Common myeloid progenitor, CD34-positive (primary cell): Measurements from ENCODE around the gene UQCC2.

ENCODE experiments used
- CTCF ChIA-PET: fragments of 350-600 bp; sonication (Branson Sonifier 250); formaldehyde crosslinking; loops from one replicate; lab custom pipeline; 2021; ENCODE audit warnings: antibody characterized with exemption; lab: Charles Lee
- POLR2A ChIA-PET: fragments of 350-600 bp; sonication (Branson Sonifier 250); formaldehyde crosslinking; loops from one replicate; lab custom pipeline; 2021; ENCODE audit warnings: antibody characterized with exemption; lab: Charles Lee
- DNase-seq, 3 donors: peaks; one replicate each; pipeline versions ENCODE4 v3.0.0 to v3.0.0-alpha.2; 2013
- H3K27ac ChIP-seq, 2 experiments: 1 replicate in 1 of 2; 2 replicates in 1 of 2; pipeline ENCODE4 v1.7.0; 2013; ENCODE audit warnings: inconsistent platforms in 2 of 2, low read length in 2 of 2, mild to moderate bottlenecking in 2 of 2, low read depth in 1 of 2, moderate library complexity in 1 of 2; ENCODE audit not compliant: severe bottlenecking in 2 of 2, insufficient read depth in 1 of 2, poor library complexity in 1 of 2
- H3K27me3 ChIP-seq, 5 experiments: replicated peaks in 2 of 5; 1 replicate in 3 of 5; 2 replicates in 2 of 5; pipeline versions ENCODE4 v1.6.1 to v1.7.0; 2013; ENCODE audit warnings: low read length in 4 of 5, mild to moderate bottlenecking in 2 of 5, moderate library complexity in 2 of 5, inconsistent platforms in 1 of 5; ENCODE audit not compliant: insufficient read depth in 5 of 5, control insufficient read depth in 4 of 5
- H3K36me3 ChIP-seq, 4 experiments: 1 replicate in 2 of 4; 2 replicates in 2 of 4; pipeline versions ENCODE4 v1.6.1 to v1.7.0; 2013; ENCODE audit warnings: low read length in 3 of 4, control low read depth in 1 of 4, mild to moderate bottlenecking in 1 of 4; ENCODE audit not compliant: control insufficient read depth in 4 of 4, insufficient read depth in 4 of 4
- H3K4me1 ChIP-seq, 4 experiments: 1 replicate in 3 of 4; 2 replicates in 1 of 4; pipeline versions ENCODE4 v1.6.1 to v1.7.1; 2013; ENCODE audit warnings: low read length in 3 of 4, mild to moderate bottlenecking in 3 of 4, control low read depth in 1 of 4, inconsistent platforms in 1 of 4, moderate library complexity in 1 of 4; ENCODE audit not compliant: control insufficient read depth in 4 of 4, insufficient read depth in 4 of 4; ENCODE audit errors: control extremely low read depth in 1 of 4
- H3K4me3 ChIP-seq, 7 experiments: 1 replicate in 4 of 7; 2 replicates in 3 of 7; pipeline versions ENCODE4 v1.5.1 to v1.7.0; 2013; ENCODE audit warnings: mild to moderate bottlenecking in 7 of 7, low read length in 6 of 7, moderate library complexity in 6 of 7, inconsistent platforms in 2 of 7, low read depth in 2 of 7, control low read depth in 1 of 7; ENCODE audit not compliant: insufficient read depth in 4 of 7, control insufficient read depth in 1 of 7; ENCODE audit errors: extremely low read depth in 1 of 7
- H3K9me3 ChIP-seq, 5 experiments: 1 replicate in 4 of 5; 2 replicates in 1 of 5; pipeline versions ENCODE4 v1.6.1 to v1.7.1; 2013; ENCODE audit warnings: low read length in 4 of 5, mild to moderate bottlenecking in 2 of 5, inconsistent platforms in 1 of 5, low read depth in 1 of 5, moderate library complexity in 1 of 5; ENCODE audit not compliant: control insufficient read depth in 4 of 5, insufficient read depth in 2 of 5; ENCODE audit errors: control extremely low read depth in 1 of 5
- WGBS: methylation state at CpG from one replicate; pipeline ENCODE4 v1.1.5; 2013; ENCODE audit not compliant: insufficient coverage; 5-methylcytosine and 5-hydroxymethylcytosine counted together

Gene UQCC2

GRCh38 chr6:33748841-33749240, 37.3 kb upstream of the UQCC2 start:
- peaks cover 0 to 4% (median 0%) of the 10 kb centered on the region in 5 experiments for H3K27me3 ChIP-seq
- H3K9me3 ChIP-seq, result no peaks in the 10 kb centered on the region
- H3K4me1 ChIP-seq, result peaks cover 0 to 5% (median 0%) of the 10 kb centered on the region in 4 experiments
- H3K36me3 ChIP-seq, result no peaks in the 10 kb centered on the region
- H3K4me3 ChIP-seq, result no peak overlapping the region
- 100% methylated on average over 3 of the region's 4 CpGs for WGBS
- ChIA-PET POLR2A (interaction anchor here (0.6 kb wide), 1 partner anchor 167 kb away, joined by 3 read pairs; no protein-coding TSS in a partner anchor), CTCF (interaction anchor here (0.8 to 1.5 kb wide), 2 partner anchors 10 to 12 kb away, joined by 3 read pairs; no protein-coding TSS in a partner anchor)
- no peak overlapping the region for H3K27ac ChIP-seq
- no peak for DNase-seq

GRCh38 chr6:33747823-33748222, 36.3 kb upstream of the UQCC2 start:
- Histone ChIP-seq H3K36me3 (no peaks in the 10 kb centered on the region), H3K4me3 (no peak overlapping the region), H3K9me3 (no peaks in the 10 kb centered on the region), H3K27ac (no peak overlapping the region), H3K4me1 (peaks cover 0 to 5% (median 0%) of the 10 kb centered on the region in 4 experiments), H3K27me3 (peaks cover 0 to 15% (median 0%) of the 10 kb centered on the region in 5 experiments)
- WGBS, result 95% methylated on average over 4 of the region's 5 CpGs
- no peak for DNase-seq
- POLR2A ChIA-PET, result no interaction called here
- CTCF ChIA-PET, result interaction anchor here (0.7 to 6.1 kb wide), 3 partner anchors 14 to 23 kb away, joined by 3 to 44 read pairs (median 6); no protein-coding TSS in a partner anchor

GRCh38 chr6:33746651-33747100, 35.2 kb upstream of the UQCC2 start, which contains the start of gene IP6K3:
Gene IP6K3 (minus strand): TSS chr6:33746905. CDS start chr6:33735476, 11,429 bp downstream.
- no peak within 1 kb of the TSS for H3K27ac ChIP-seq
- H3K9me3 ChIP-seq, result no peaks in the 10 kb centered on the region
- CTCF ChIA-PET, result interaction anchor here (0.6 to 6.1 kb wide), 8 partner anchors 12 to 408 kb away, joined by 3 to 44 read pairs (median 4); no protein-coding TSS in a partner anchor
- WGBS, result 75% methylated on average over 10 of the region's 10 CpGs
- no peak for DNase-seq
- peaks cover 0 to 5% (median 0%) of the 10 kb centered on the region in 4 experiments for H3K4me1 ChIP-seq
- H3K4me3 ChIP-seq, result no peak within 1 kb of the TSS
- H3K27me3 ChIP-seq, result peaks cover 0 to 22% (median 0%) of the 10 kb centered on the region in 5 experiments
- no peaks in the 10 kb centered on the region for H3K36me3 ChIP-seq
- POLR2A ChIA-PET, result no interaction called here

DNA sequence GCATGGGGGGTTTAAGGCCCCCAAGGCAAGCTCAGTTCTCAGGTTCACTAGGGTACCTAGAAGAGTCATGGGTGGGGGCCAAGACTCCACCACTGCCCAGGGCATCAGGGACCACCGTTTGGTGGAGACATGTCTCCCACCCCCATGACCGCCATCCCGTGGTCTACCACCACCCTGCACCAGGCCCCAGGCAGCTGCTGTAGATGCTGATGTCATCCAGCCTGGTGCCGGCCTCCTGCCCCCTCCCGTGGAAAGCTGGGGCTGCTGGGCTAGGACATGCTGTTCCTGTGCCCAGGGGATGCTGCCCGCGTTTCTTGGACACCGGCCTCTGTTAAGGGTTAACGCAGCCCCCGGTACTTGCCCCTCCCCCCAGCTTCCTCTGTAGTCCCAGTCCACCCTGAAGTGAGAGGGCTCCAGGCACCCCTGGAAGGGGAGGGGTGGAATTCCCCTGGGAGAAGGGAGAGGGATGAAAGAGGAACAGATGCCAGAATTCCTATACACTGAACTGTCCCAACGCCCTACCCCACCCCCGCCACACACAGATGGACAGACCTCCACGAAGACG, 34.6 kb upstream of the UQCC2 start:
- H3K4me1 ChIP-seq, result peaks cover 0 to 5% (median 0%) of the 10 kb centered on the region in 4 experiments
- H3K27me3 ChIP-seq, result peaks cover 0 to 22% (median 0%) of the 10 kb centered on the region in 5 experiments
- no peak overlapping the region for H3K27ac ChIP-seq
- POLR2A ChIA-PET, result no interaction called here
- DNase-seq, result peak; percentile 10 to 65 (median 55)
- CTCF ChIA-PET, result interaction anchor here (0.6 to 6.1 kb wide), 11 partner anchors 11 to 408 kb away, joined by 3 to 44 read pairs (median 4); partner anchors contain the start of gene UQCC2
- H3K4me3 ChIP-seq, result no peak overlapping the region
- no peaks in the 10 kb centered on the region for H3K36me3 ChIP-seq
- WGBS, result 67% methylated on average over 9 of the region's 14 CpGs
- no peaks in the 10 kb centered on the region for H3K9me3 ChIP-seq

- no peak overlapping the region for H3K4me3 ChIP-seq
- no peaks in the 10 kb centered on the region for H3K9me3 ChIP-seq
- peaks cover 0 to 5% (median 0%) of the 10 kb centered on the region in 4 experiments for H3K4me1 ChIP-seq
- peaks cover 0 to 22% (median 0%) of the 10 kb centered on the region in 5 experiments for H3K27me3 ChIP-seq
- H3K36me3 ChIP-seq, result no peaks in the 10 kb centered on the region
- 95% methylated on average over 4 of the region's 7 CpGs for WGBS
- ChIA-PET POLR2A (no interaction called here), CTCF (interaction anchor here (0.6 to 6.1 kb wide), 12 partner anchors 11 to 409 kb away, joined by 3 to 44 read pairs (median 4); partner anchors contain the start of gene UQCC2)
- no peak for DNase-seq
- H3K27ac ChIP-seq, result no peak overlapping the region
Measured at GRCh38 chr6:33745548-33745947, 34.0 kb upstream of the UQCC2 start.

GRCh38 chr6:33744895-33745546, 33.5 kb upstream of the UQCC2 start:
- no peak for DNase-seq
- POLR2A ChIA-PET, result no interaction called here
- WGBS, result 87% methylated on average over 10 of the region's 13 CpGs
- no peak overlapping the region for H3K4me3 ChIP-seq
- no peaks in the 10 kb centered on the region for H3K9me3 ChIP-seq
- CTCF ChIA-PET, result interaction anchor here (0.6 to 6.1 kb wide), 17 partner anchors 9 to 414 kb away, joined by 3 to 44 read pairs (median 4); partner anchors contain the start of gene UQCC2
- H3K27me3 ChIP-seq, result peaks cover 0 to 22% (median 0%) of the 10 kb centered on the region in 5 experiments
- no peaks in the 10 kb centered on the region for H3K36me3 ChIP-seq
- peaks cover 0 to 5% (median 0%) of the 10 kb centered on the region in 4 experiments for H3K4me1 ChIP-seq
- H3K27ac ChIP-seq, result no peak overlapping the region
